ENCODE data around the gene PHF19. TPM values are rescaled to one million over a fixed set of nuclear protein-coding genes. Genes with fewer than 3 reads are reported as not detected.

The PHF19 gene
- total RNA-seq, 1 experiment from 2014 or later, result 66.8 TPM

DNA sequence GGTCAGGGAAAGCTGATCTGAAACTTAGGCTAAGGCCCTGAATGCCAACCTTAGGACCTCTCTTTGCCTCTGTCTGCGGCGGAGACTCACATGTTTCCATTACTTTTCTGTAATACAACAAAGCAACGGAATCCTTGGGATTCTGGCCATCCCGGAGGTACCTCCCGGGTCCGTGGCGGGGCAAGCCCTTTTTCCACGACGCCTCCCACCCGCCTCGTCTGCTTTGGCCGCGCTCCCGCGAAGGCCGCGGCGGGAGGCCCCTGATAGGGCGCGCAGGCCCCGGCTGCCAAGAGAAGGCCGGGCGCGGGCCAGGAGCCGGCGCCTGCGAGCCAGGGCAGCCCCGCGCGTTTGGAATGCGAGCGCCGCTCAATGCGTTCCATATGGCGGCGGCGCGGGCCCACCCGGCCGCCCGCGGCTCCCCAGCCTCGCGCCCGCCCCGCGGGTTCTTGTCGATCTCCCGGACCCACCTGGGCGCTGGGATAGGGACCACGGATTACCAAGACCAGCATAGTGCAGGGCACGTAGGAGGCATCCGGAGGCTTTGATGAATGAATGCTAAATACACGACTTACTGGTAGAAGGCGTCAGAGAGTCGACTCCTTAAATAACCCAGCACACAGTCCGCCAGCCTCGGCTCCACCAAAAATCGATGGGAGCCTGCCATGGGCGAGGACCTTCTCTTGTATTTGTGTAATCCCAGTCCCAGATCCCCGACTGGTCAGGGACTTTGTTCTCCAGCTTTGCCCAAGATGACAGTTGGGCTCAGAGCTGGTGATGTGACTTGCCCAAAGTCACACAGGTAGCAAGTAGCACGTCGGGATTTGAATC lies 17.5 kb upstream of the PHF19 start:
- Mint-ChIP-seq H3K36me3 (ENCODE audit: insufficient read depth in 1 of 3, low read depth in 3 of 3) (no peaks in the 10 kb centered on the region), H3K4me1 (peaks cover 12 to 25% of the 10 kb centered on the region in 2 experiments), H3K4me3 (no peak overlapping the region; a peak in 1 of 5 replicates), H3K9me3 (no peaks in the 10 kb centered on the region), H3K27ac (no peak overlapping the region), H3K27me3 (ENCODE audit: low read depth) (peaks cover 15% of the 10 kb centered on the region)
- Histone ChIP-seq H4K91ac (ENCODE audit: insufficient read length, low read depth, low read length) (no peak overlapping the region), H4K5ac (ENCODE audit: insufficient read length, low read depth, low read length) (no peak overlapping the region), H3K4me2 (ENCODE audit: insufficient read depth, insufficient read length, low read length) (no peak overlapping the region), H3K79me1 (ENCODE audit: insufficient read depth, low read depth, low read length, poor library complexity, severe bottlenecking) (no peaks in the 10 kb centered on the region), H2BK20ac (ENCODE audit: low read depth, low read length, poor library complexity, severe bottlenecking) (no peak overlapping the region), H3K56ac (ENCODE audit: insufficient read length, low read depth, low read length) (no peak overlapping the region), H2AFZ (ENCODE audit: low read length) (no peak overlapping the region), H3K27me3 (ENCODE audit: insufficient read depth, low read length) (no peaks in the 10 kb centered on the region), H2BK5ac (ENCODE audit: insufficient read length, low read length) (no peak overlapping the region), H3K27ac (ENCODE audit: insufficient read length, low read depth, low read length) (no peak overlapping the region), H3K14ac (ENCODE audit: insufficient read depth, low read length) (no peak overlapping the region), H3K4me1 (ENCODE audit: insufficient read depth, low read length) (no peaks in the 10 kb centered on the region; the same call in 1 of the 2 replicates), H3K23me2 (ENCODE audit: insufficient read length, low read depth, low read length, poor library complexity, severe bottlenecking) (no peaks in the 10 kb centered on the region), H2AK5ac (ENCODE audit: insufficient read length, low read length) (no peak overlapping the region), H3K23ac (ENCODE audit: insufficient read length, low read depth, low read length) (no peak overlapping the region), H3K9ac (ENCODE audit: extremely low read depth, insufficient read length, low read length) (no peak overlapping the region), H4K8ac (replicated peaks; ENCODE audit: insufficient read length, low read depth, low read length) (no peak overlapping the region), H3K79me2 (ENCODE audit: insufficient read depth, low read length) (no peaks in the 10 kb centered on the region), H2BK120ac (ENCODE audit: low read depth, low read length, poor library complexity, severe bottlenecking) (no peak overlapping the region), H2BK15ac (ENCODE audit: low read depth, low read length) (no peak overlapping the region), H3T11ph (ENCODE audit: low read length) (no peak overlapping the region), H3K9me3 (ENCODE audit: control insufficient read depth, low read depth, low read length) (no peaks in the 10 kb centered on the region), H4K20me1 (ENCODE audit: control insufficient read depth, insufficient read depth, insufficient read length) (no peaks in the 10 kb centered on the region), H3K4ac (ENCODE audit: low read depth, low read length) (no peak overlapping the region), H2BK12ac (ENCODE audit: insufficient read length, low read depth, low read length) (no peak overlapping the region), H3K18ac (ENCODE audit: insufficient read length, low read depth, low read length) (no peak overlapping the region)
- peak; percentile 58 for DNase-seq
- TF ChIP-seq, protein P1, sequence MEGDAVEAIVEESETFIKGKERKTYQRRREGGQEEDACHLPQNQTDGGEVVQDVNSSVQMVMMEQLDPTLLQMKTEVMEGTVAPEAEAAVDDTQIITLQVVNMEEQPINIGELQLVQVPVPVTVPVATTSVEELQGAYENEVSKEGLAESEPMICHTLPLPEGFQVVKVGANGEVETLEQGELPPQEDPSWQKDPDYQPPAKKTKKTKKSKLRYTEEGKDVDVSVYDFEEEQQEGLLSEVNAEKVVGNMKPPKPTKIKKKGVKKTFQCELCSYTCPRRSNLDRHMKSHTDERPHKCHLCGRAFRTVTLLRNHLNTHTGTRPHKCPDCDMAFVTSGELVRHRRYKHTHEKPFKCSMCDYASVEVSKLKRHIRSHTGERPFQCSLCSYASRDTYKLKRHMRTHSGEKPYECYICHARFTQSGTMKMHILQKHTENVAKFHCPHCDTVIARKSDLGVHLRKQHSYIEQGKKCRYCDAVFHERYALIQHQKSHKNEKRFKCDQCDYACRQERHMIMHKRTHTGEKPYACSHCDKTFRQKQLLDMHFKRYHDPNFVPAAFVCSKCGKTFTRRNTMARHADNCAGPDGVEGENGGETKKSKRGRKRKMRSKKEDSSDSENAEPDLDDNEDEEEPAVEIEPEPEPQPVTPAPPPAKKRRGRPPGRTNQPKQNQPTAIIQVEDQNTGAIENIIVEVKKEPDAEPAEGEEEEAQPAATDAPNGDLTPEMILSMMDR (conservative IDR thresholded peaks at IDR 0.05), result no peak
- no CpG with 5 or more reads among the region's 63 CpGs for WGBS (ENCODE audit: extremely low coverage, insufficient read length, low lambda C conversion rate)

Measured in H9 (cell line).